K562 (cell line): ENCODE measurements around the gene PLPPR1. TPM values are rescaled to one million over a fixed set of nuclear protein-coding genes. Genes with fewer than 3 reads are reported as not detected.

Source experiments
- ATAC-seq: fragments of 200-7000 bp; cut with Tn5 transposase; 3 replicates; pipeline ENCODE4 v1.9.1; 2020; ENCODE audit warnings: moderate library complexity
- BruUV-seq: library from RNA; stranded (reverse); fragments of 400-500 nt; replicated peaks from 2 replicates; lab custom pipeline; 2021; lab: Mats Ljungman, UMichigan
- CTCF ChIA-PET: fragments of 300-600 bp; formaldehyde crosslinking; extraction: SDS; loops from one replicate; lab custom pipeline; 2021; ENCODE audit warnings: low intra/inter-chr PET ratio; lab: Yijun Ruan, JAX
- POLR2A ChIA-PET: fragments of 300-600, 350-650 bp; sonication (Branson Sonifier 250); formaldehyde crosslinking; extraction: SDS; loops from one replicate; lab custom pipeline; 2021; ENCODE audit warnings: antibody characterized with exemption, inconsistent platforms; lab: Yijun Ruan, JAX
- DNase-seq, 4 experiments: peaks; one replicate each; pipeline versions ENCODE4 v3.0.0 to v3.0.0-alpha.2; 2011 to 2018; ENCODE audit warnings: low spot score in 3 of 4, mixed read lengths in 3 of 4; ENCODE audit errors: extremely low read depth in 1 of 4
- FAIRE-seq: peaks from 2 replicates; lab custom pipeline; 2011; peaks lifted over from hg19 to GRCh38; lab: Jason Lieb, UNC
- H2AFZ ChIP-seq: 2 replicates; pipeline ENCODE4 v1.6.0; 2011; ENCODE audit warnings: low read depth, low read length, control low read depth, inconsistent platforms
- H3K27ac ChIP-seq: fragments of 200-600 bp; 3 replicates; pipeline ENCODE4 v1.8.0; 2011; ENCODE audit warnings: low read depth, mild to moderate bottlenecking, control low read depth, inconsistent platforms, low read length, moderate library complexity, mixed read lengths; ENCODE audit errors: extremely low read depth
- H3K27me3 ChIP-seq, 2 experiments: fragments of 300-600 bp in 1 of 2; 2 replicates in 1 of 2; 3 replicates in 1 of 2; pipeline versions ENCODE4 v1.6.0 to v1.8.0; 2011; ENCODE audit warnings: inconsistent platforms in 2 of 2, low read length in 2 of 2, mild to moderate bottlenecking in 1 of 2, mixed read lengths in 1 of 2, moderate library complexity in 1 of 2; ENCODE audit not compliant: control insufficient read depth in 2 of 2, insufficient read depth in 2 of 2
- H3K36me3 ChIP-seq: fragments of 300-600 bp; 3 replicates; pipeline ENCODE4 v1.8.0; 2011; ENCODE audit warnings: mild to moderate bottlenecking, low read length, inconsistent platforms; ENCODE audit not compliant: control insufficient read depth, insufficient read depth
- H3K4me1 ChIP-seq, 2 experiments: fragments of 200-600 bp in 1 of 2; replicated peaks in 1 of 2; 2 replicates in 1 of 2; 3 replicates in 1 of 2; pipeline versions ENCODE4 v1.5.1 to v1.8.0; 2011; ENCODE audit warnings: inconsistent platforms in 2 of 2, low read length in 2 of 2, mild to moderate bottlenecking in 1 of 2, mixed read lengths in 1 of 2, moderate library complexity in 1 of 2; ENCODE audit not compliant: control insufficient read depth in 2 of 2, insufficient read depth in 2 of 2
- H3K4me2 ChIP-seq: 2 replicates; pipeline ENCODE4 v1.6.1; 2011; ENCODE audit warnings: low read length, control low read depth, inconsistent platforms, mixed read lengths; ENCODE audit not compliant: insufficient read depth
- H3K4me3 ChIP-seq: fragments of 200-600 bp; sonication (generic), shearing (Covaris generic); 2 replicates; pipeline ENCODE4 v1.5.1; 2016; ENCODE audit warnings: control low read depth, inconsistent platforms
- H3K79me2 ChIP-seq: fragments of 200-600 bp; 3 replicates; pipeline ENCODE4 v1.8.0; 2011; ENCODE audit warnings: low read length, inconsistent platforms; ENCODE audit not compliant: control insufficient read depth, insufficient read depth
- H3K9ac ChIP-seq, 2 experiments: 2 replicates each; pipeline versions ENCODE4 v1.6.0 to v1.6.1; 2011; ENCODE audit warnings: low read depth in 2 of 2, low read length in 2 of 2, control low read depth in 1 of 2, inconsistent platforms in 1 of 2, mild to moderate bottlenecking in 1 of 2, mixed read lengths in 1 of 2; ENCODE audit not compliant: insufficient read depth in 1 of 2
- H3K9me1 ChIP-seq: one replicate; pipeline ENCODE4 v1.6.0; 2011; ENCODE audit warnings: inconsistent platforms, mild to moderate bottlenecking, low read length, moderate library complexity; ENCODE audit not compliant: control insufficient read depth, insufficient read depth
- H3K9me3 ChIP-seq: replicated peaks from 2 replicates; pipeline ENCODE4 v1.5.1; 2011; ENCODE audit warnings: low read depth, low read length, inconsistent platforms; ENCODE audit not compliant: control insufficient read depth, insufficient read depth
- H4K20me1 ChIP-seq: replicated peaks from 2 replicates; pipeline ENCODE4 v1.6.1; 2011; ENCODE audit warnings: low read length, inconsistent platforms, mixed read lengths; ENCODE audit not compliant: control insufficient read depth, insufficient read depth
- BRD4 ChIP-seq: fragments of 200-600 bp; sonication (generic); IDR thresholded peaks from 2 replicates; pipeline ENCODE4 v1.6.1; 2017; ENCODE audit warnings: inconsistent platforms
- CREBBP ChIP-seq: IDR thresholded peaks from one replicate; pipeline ENCODE4 v1.6.1; 2012; ENCODE audit warnings: low read depth, mild to moderate bottlenecking, control low read depth, inconsistent platforms, low read length
- HBP1 ChIP-seq: fragments of 450-650 bp; formaldehyde crosslinking; IDR thresholded peaks from 2 replicates; pipeline ENCODE4 v1.4.0; 2022; ENCODE audit warnings: missing genetic modification characterization
- KLF13 ChIP-seq: fragments of 450-650 bp; IDR thresholded peaks from 2 replicates; pipeline ENCODE4 v1.6.1; 2016; ENCODE audit warnings: missing genetic modification characterization, low read depth, mild to moderate bottlenecking, missing compliant biosample characterization, moderate library complexity, borderline replicate concordance
- NR4A1 ChIP-seq, 2 experiments: fragments of 250-450 bp in 1 of 2; fragments of 450-650 bp in 1 of 2; sonication (Bioruptor Pico) in 1 of 2; IDR thresholded peaks; 2 replicates each; pipeline versions ENCODE4 v1.4.0 to v1.6.1; 2016 to 2020; ENCODE audit warnings: mild to moderate bottlenecking in 2 of 2, missing compliant biosample characterization in 1 of 2, missing genetic modification characterization in 1 of 2, moderate library complexity in 1 of 2
- RFX1 ChIP-seq: fragments of 450-650 bp; IDR thresholded peaks from 2 replicates; pipeline ENCODE4 v1.6.1; 2016; ENCODE audit warnings: mild to moderate bottlenecking, moderate library complexity
- RUNX1 ChIP-seq: sonication (generic); IDR thresholded peaks from 2 replicates; pipeline ENCODE4 v1.6.1; 2016; ENCODE audit warnings: antibody characterized with exemption, low read depth
- SIX5 ChIP-seq, 2 experiments: IDR thresholded peaks; 2 replicates each; pipeline ENCODE4 v1.6.1; 2011; ENCODE audit warnings: low read length in 2 of 2, borderline replicate concordance in 1 of 2, low read depth in 1 of 2, mild to moderate bottlenecking in 1 of 2, moderate library complexity in 1 of 2; ENCODE audit not compliant: insufficient read depth in 1 of 2
- ZNF518B ChIP-seq: fragments of 250-450 bp; sonication (Bioruptor Pico); IDR thresholded peaks from 2 replicates; pipeline ENCODE4 v1.5.0; 2021; ENCODE audit warnings: mild to moderate bottlenecking, moderate library complexity
- ZNF766 ChIP-seq: fragments of 200-800 bp; sonication (Bioruptor generic); conservative IDR thresholded peaks from 2 replicates; pipeline ENCODE4 v1.6.1; 2016; ENCODE audit warnings: missing genetic modification characterization, missing compliant biosample characterization
- WGBS: fragments of 100-300 bp; shearing (Covaris generic); methylation state at CpG from one replicate; pipeline ENCODE4 v1.1.6; 2016; ENCODE audit warnings: low coverage, mixed read lengths; ENCODE audit not compliant: insufficient coverage; ENCODE audit errors: missing lambda C conversion rate; 5-methylcytosine and 5-hydroxymethylcytosine counted together
- in situ Hi-C: fragments of 300-500 bp; cut with MboI; formaldehyde crosslinking; loops from 4 replicates; pipeline ENCODE4 v1.15.0; 2018; ENCODE audit warnings: inconsistent platforms, mixed read lengths
- intact Hi-C: fragments of 100-400 bp; cut with micrococcal nuclease; formaldehyde crosslinking; loops from 2 replicates; pipeline ENCODE4 v1.14.2; 2022
- polyA plus RNA-seq, 8 experiments: library from polyadenylated mRNA; depleted of rRNA in 4 of 8; stranded (reverse) in 5 of 8; unstranded in 3 of 8; fragments of >200 nt; fragmentation: Nextera tagmentation in 2 of 8; fragmentation: Illumina TruSeq in 1 of 8; extraction: Ambion mirVana in 2 of 8; extraction: Trizol in 1 of 8; gene quantifications; 2 replicates each; pipeline versions ENCODE4 v1.2.1 to v1.2.3, GENCODE V29; 2011 to 2014; ENCODE audit warnings: inconsistent platforms in 1 of 8, missing spikeins in 1 of 8
- total RNA-seq, 7 experiments: library from RNA; depleted of rRNA in 6 of 7; stranded (reverse); fragments of >200 nt in 6 of 7; fragmentation: Illumina TruSeq in 2 of 7; extraction: Trizol in 2 of 7; gene quantifications; 2 replicates each; pipeline versions ENCODE4 v1.2.1 to v1.2.3, GENCODE V29; 2011 to 2021; ENCODE audit warnings: low replicate concordance in 1 of 7

Gene PLPPR1
- total and polyA plus RNA-seq, 9 of the 15 experiments (the other 6 are each of a cell fraction or from before 2014, with no cell fraction given) = not detected

- BruUV-seq = no TSS peak
- in situ Hi-C loops = no loop called here
- no peak for FAIRE-seq
Observed at GRCh38 chr9:101337237-101337636, 308.7 kb downstream of the PLPPR1 start.

DNA sequence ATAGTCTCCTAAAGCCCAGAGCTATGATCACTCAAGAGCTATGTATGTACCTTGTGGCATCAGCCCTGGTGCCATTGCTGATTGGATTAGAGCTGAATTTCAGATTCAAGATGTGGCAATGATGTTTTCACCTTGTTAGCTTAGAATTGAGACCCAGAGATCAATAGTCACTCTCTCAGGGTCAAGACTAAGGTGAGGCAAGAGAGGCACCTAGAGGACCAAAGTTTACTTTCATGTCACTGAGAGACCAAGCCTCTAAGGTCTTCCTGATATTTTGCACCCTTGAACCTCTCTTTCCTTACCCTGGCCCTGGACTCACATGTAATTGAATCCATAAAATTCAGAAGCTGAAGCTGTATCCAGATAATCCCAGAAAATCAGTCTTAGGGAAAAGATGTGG lies 313.4 kb downstream of the PLPPR1 start:
- in situ Hi-C loops = no loop called here
- POLR2A ChIA-PET = no interaction called here

More at GRCh38 chr9:101337237-101337636, 308.7 kb downstream of the PLPPR1 start:
- Histone ChIP-seq H3K9ac (no peak overlapping the region), H3K27ac (no peak overlapping the region)
- no peak for TF ChIP-seq KLF13
- TF ChIP-seq NR4A1 (CRISPR knock-in tag; IDR thresholded peaks at IDR 0.05) = no peak
- no peak for TF ChIP-seq NR4A1 (tag; IDR thresholded peaks at IDR 0.05)
- no peak for TF ChIP-seq RUNX1
- TF ChIP-seq, all 486 proteins: peak for 0
- H3K4me1 ChIP-seq = peaks cover 0 to 5% of the 10 kb centered on the region in 2 experiments; a peak in 4 of 5 replicates
- no peaks in the 10 kb centered on the region for H3K79me2 ChIP-seq
- no peak overlapping the region for H3K4me2 ChIP-seq
- ChIA-PET POLR2A (no interaction called here), CTCF (no interaction called here)
- intact Hi-C loops = loop anchor here (10.0 kb wide), 2 partner anchors 62 to 198 kb away; partner anchors contain the start of gene RNF20
- no peak overlapping the region for H2AFZ ChIP-seq
- no peaks in the 10 kb centered on the region for H3K27me3 ChIP-seq
- no peaks in the 10 kb centered on the region for H3K9me1 ChIP-seq
- H3K36me3 ChIP-seq = no peaks in the 10 kb centered on the region
- ATAC-seq (no peak), DNase-seq (no peak)
- H4K20me1 ChIP-seq = no peaks in the 10 kb centered on the region
- 13% methylated on average over 2 of the region's 2 CpGs for WGBS
- H3K4me3 ChIP-seq = no peak overlapping the region
- no peaks in the 10 kb centered on the region; the same call in 1 of the 2 replicates for H3K9me3 ChIP-seq

More for the DNA sequence above, 313.4 kb downstream of the PLPPR1 start:
- no peak overlapping the region for H3K27ac ChIP-seq
- no peak for DNase-seq
- H4K20me1 ChIP-seq = no peaks in the 10 kb centered on the region
- H3K9ac ChIP-seq = no peak overlapping the region
- no peak overlapping the region for H2AFZ ChIP-seq
- no peak overlapping the region for H3K4me3 ChIP-seq
- H3K9me1 ChIP-seq = no peaks in the 10 kb centered on the region
- ATAC-seq = no peak
- no peaks in the 10 kb centered on the region for H3K27me3 ChIP-seq
- no peaks in the 10 kb centered on the region for H3K4me1 ChIP-seq
- H3K79me2 ChIP-seq = no peaks in the 10 kb centered on the region
- no peak overlapping the region for H3K4me2 ChIP-seq
- TF ChIP-seq CREBBP (no peak), ZNF766 (no peak), ZNF518B (no peak), SIX5 (IDR thresholded peaks at IDR 0.05; ENCODE audit: borderline replicate concordance in 1 of 2, insufficient read depth in 1 of 2, low read depth in 1 of 2, low read length in 2 of 2) (no peak), HBP1 (CRISPR knock-in tag) (no peak), RFX1 (no peak), BRD4 (no peak)
- TF ChIP-seq, all 486 proteins: peak for 0
- no TSS peak for BruUV-seq
- FAIRE-seq = no peak
- CTCF ChIA-PET = no interaction called here
- H3K9me3 ChIP-seq = no peaks in the 10 kb centered on the region; the same call in 1 of the 2 replicates
- H3K36me3 ChIP-seq = no peaks in the 10 kb centered on the region
- intact Hi-C loops = no loop called here
